Measurements from ENCODE around the gene SETD7. TPM values are rescaled to one million over a fixed set of nuclear protein-coding genes. Genes with fewer than 3 reads are reported as not detected.

Gene SETD7
- polyA plus RNA-seq, 3 donors: 14.1 to 16.8 (median 15.4) TPM

GRCh38 chr4:139574641-139575040 is 18.6 kb upstream of the SETD7 start:
- H4K20me1 ChIP-seq (ENCODE audit: insufficient read depth, low read length): no peaks in the 10 kb centered on the region
- no peak overlapping the region for H3K4me2 ChIP-seq (replicated peaks; ENCODE audit: extremely low read depth, low read length, poor library complexity, severe bottlenecking)
- WGBS (ENCODE audit: insufficient coverage): no CpG with 5 or more reads among the region's 3 CpGs
- Mint-ChIP-seq H3K27ac (no peak overlapping the region), H3K9me3 (peaks cover 0 to 8% (median 7%) of the 10 kb centered on the region in 7 donors), H3K27me3 (ENCODE audit: low read depth in 3 of 3) (peaks cover 0 to 2% (median 0%) of the 10 kb centered on the region in 3 donors), H3K4me1 (no peaks in the 10 kb centered on the region), H3K4me3 (no peak overlapping the region), H3K36me3 (no peaks in the 10 kb centered on the region)
- H3K36me3 ChIP-seq (replicated peaks in 1 of 2; ENCODE audit: control insufficient read depth in 1 of 2, insufficient read depth in 2 of 2, low read length in 2 of 2): no peaks in the 10 kb centered on the region
- H3K27ac ChIP-seq (ENCODE audit: low read depth in 1 of 2, low read length in 2 of 2): no peak overlapping the region
- H3K9ac ChIP-seq (ENCODE audit: insufficient read depth, low read length, poor library complexity, severe bottlenecking): no peak overlapping the region
- H3K4me3 ChIP-seq (replicated peaks in 1 of 3; ENCODE audit: low read depth in 2 of 3, low read length in 3 of 3): no peak overlapping the region
- H2AFZ ChIP-seq (ENCODE audit: insufficient read depth, low read depth, low read length, poor library complexity, severe bottlenecking): no peak overlapping the region
- no peaks in the 10 kb centered on the region for H3K27me3 ChIP-seq (ENCODE audit: control insufficient read depth in 2 of 2, insufficient read depth in 2 of 2, low read length in 2 of 2)
- no peaks in the 10 kb centered on the region for H3K79me2 ChIP-seq (ENCODE audit: insufficient read depth, low read length)
- TF ChIP-seq CTCF (IDR thresholded peaks at IDR 0.05): no peak
- H3K9me3 ChIP-seq (replicated peaks in 1 of 2; ENCODE audit: control insufficient read depth in 1 of 2, insufficient read depth in 1 of 2, low read length in 2 of 2): peaks cover 0 to 3% of the 10 kb centered on the region in 2 donors
- intact Hi-C loops (cut with micrococcal nuclease): no loop called here
- H3K4me1 ChIP-seq (ENCODE audit: control insufficient read depth in 1 of 2, insufficient read depth in 2 of 2, low read length in 2 of 2): no peaks in the 10 kb centered on the region
- DNase-seq: no peak

- peaks cover 0 to 11% (median 8%) of the 10 kb centered on the region in 7 donors for H3K9me3 Mint-ChIP-seq
- peaks cover 9% of the 10 kb centered on the region for H3K4me1 Mint-ChIP-seq
- no peaks in the 10 kb centered on the region for H3K36me3 Mint-ChIP-seq
- no peaks in the 10 kb centered on the region for H4K20me1 ChIP-seq (ENCODE audit: insufficient read depth, low read length)
- intact Hi-C loops (cut with micrococcal nuclease): no loop called here
- no peak for TF ChIP-seq CTCF (IDR thresholded peaks at IDR 0.05)
- DNase-seq: no peak
- 94% methylated on average over 6 of the region's 10 CpGs for WGBS (ENCODE audit: insufficient coverage)
- H3K27ac ChIP-seq (ENCODE audit: low read depth in 1 of 2, low read length in 2 of 2): no peak overlapping the region
- H3K27me3 Mint-ChIP-seq (ENCODE audit: low read depth in 3 of 3): peaks cover 0 to 2% (median 0%) of the 10 kb centered on the region in 3 donors
- peaks cover 0 to 3% of the 10 kb centered on the region in 2 donors for H3K9me3 ChIP-seq (replicated peaks in 1 of 2; ENCODE audit: control insufficient read depth in 1 of 2, insufficient read depth in 1 of 2, low read length in 2 of 2)
- no peaks in the 10 kb centered on the region for H3K36me3 ChIP-seq (replicated peaks in 1 of 2; ENCODE audit: control insufficient read depth in 1 of 2, insufficient read depth in 2 of 2, low read length in 2 of 2)
- no peaks in the 10 kb centered on the region for H3K79me2 ChIP-seq (ENCODE audit: insufficient read depth, low read length)
- H3K4me2 ChIP-seq (replicated peaks; ENCODE audit: extremely low read depth, low read length, poor library complexity, severe bottlenecking): no peak overlapping the region
- no peaks in the 10 kb centered on the region for H3K27me3 ChIP-seq (ENCODE audit: control insufficient read depth in 2 of 2, insufficient read depth in 2 of 2, low read length in 2 of 2)
- H2AFZ ChIP-seq (ENCODE audit: insufficient read depth, low read depth, low read length, poor library complexity, severe bottlenecking): no peak overlapping the region
- H3K9ac ChIP-seq (ENCODE audit: insufficient read depth, low read length, poor library complexity, severe bottlenecking): no peak overlapping the region
- no peak overlapping the region for H3K27ac Mint-ChIP-seq
- no peak overlapping the region for H3K4me3 Mint-ChIP-seq
- H3K4me1 ChIP-seq (ENCODE audit: control insufficient read depth in 1 of 2, insufficient read depth in 2 of 2, low read length in 2 of 2): no peaks in the 10 kb centered on the region
- H3K4me3 ChIP-seq (replicated peaks in 1 of 3; ENCODE audit: low read depth in 2 of 3, low read length in 3 of 3): no peak overlapping the region
Measured at GRCh38 chr4:139568206-139568955, 12.4 kb upstream of the SETD7 start.

Measured in CD14-positive monocyte (primary cell).